ENCODE data around the gene EMID1.

DNA sequence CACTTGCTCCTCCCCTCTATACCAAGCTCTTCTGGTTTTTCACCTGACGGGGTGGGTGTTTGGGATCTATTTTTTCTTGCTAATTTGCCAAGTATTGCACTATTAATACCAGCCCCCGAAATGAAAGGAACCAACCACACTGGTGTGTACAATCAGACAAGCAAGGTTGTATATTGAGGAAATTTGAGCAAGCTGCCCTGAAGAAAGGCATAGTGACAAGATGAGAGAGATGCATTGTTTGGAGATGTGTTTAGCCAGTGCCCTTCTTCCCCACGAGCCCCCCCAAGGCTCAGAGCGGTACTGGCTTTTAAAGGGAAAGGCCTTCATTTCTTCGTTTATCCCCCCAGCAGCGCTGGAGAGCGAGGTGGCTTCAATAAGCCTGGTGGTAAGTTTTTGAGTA, 85.5 kb downstream of the EMID1 start:
- TF ChIP-seq, protein P1, sequence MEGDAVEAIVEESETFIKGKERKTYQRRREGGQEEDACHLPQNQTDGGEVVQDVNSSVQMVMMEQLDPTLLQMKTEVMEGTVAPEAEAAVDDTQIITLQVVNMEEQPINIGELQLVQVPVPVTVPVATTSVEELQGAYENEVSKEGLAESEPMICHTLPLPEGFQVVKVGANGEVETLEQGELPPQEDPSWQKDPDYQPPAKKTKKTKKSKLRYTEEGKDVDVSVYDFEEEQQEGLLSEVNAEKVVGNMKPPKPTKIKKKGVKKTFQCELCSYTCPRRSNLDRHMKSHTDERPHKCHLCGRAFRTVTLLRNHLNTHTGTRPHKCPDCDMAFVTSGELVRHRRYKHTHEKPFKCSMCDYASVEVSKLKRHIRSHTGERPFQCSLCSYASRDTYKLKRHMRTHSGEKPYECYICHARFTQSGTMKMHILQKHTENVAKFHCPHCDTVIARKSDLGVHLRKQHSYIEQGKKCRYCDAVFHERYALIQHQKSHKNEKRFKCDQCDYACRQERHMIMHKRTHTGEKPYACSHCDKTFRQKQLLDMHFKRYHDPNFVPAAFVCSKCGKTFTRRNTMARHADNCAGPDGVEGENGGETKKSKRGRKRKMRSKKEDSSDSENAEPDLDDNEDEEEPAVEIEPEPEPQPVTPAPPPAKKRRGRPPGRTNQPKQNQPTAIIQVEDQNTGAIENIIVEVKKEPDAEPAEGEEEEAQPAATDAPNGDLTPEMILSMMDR (conservative IDR thresholded peaks at IDR 0.05 in 1 of 2, IDR thresholded peaks at IDR 0.05 in 1 of 2; ENCODE audit: extremely low read depth in 1 of 2, insufficient read depth in 1 of 2, low read depth in 1 of 2, low read length in 2 of 2), result no peak
- TF ChIP-seq EZH2 (IDR thresholded peaks at IDR 0.05; ENCODE audit: borderline replicate concordance, low read length), result no peak
